HCT116 (cell line): Measurements from ENCODE around the gene IL18BP. TPM values are rescaled to one million over a fixed set of nuclear protein-coding genes. Genes with fewer than 3 reads are reported as not detected.

Experiments
- ATAC-seq: fragments of 200-7000 bp; cut with Tn5 transposase; 2 replicates; pipeline ENCODE4 v1.9.1; 2020; ENCODE audit warnings: mild to moderate bottlenecking, moderate library complexity
- BruUV-seq: library from RNA; stranded (reverse); fragments of 400-500 nt; replicated peaks from 2 replicates; lab custom pipeline; 2021; lab: Mats Ljungman, UMichigan
- CTCF ChIA-PET: fragments of 300-600 bp; sonication (Branson Sonifier 250); formaldehyde crosslinking; loops from one replicate; lab custom pipeline; 2021; ENCODE audit warnings: antibody characterized with exemption; lab: Charles Lee
- POLR2A ChIA-PET: fragments of 300-600, 350-600 bp; sonication (Branson Sonifier 250); formaldehyde crosslinking; loops from one replicate; lab custom pipeline; 2021; ENCODE audit warnings: antibody characterized with exemption; lab: Charles Lee
- RAD21 ChIA-PET, 2 experiments: fragments of 300-600 bp; sonication (Branson Sonifier 250); formaldehyde crosslinking; loops; one replicate each; lab custom pipeline; 2023; ENCODE audit warnings: low total read pairs in 2 of 2; ENCODE audit not compliant: uncharacterized antibody in 2 of 2, unreplicated experiment in 2 of 2, low non-redundant PET in 1 of 2; lab: Charles Lee
- DNase-seq: peaks from one replicate; pipeline ENCODE4 v3.0.0-alpha.2; 2010; ENCODE audit warnings: low read depth, low spot score
- H2AFZ ChIP-seq: fragments of 200-600 bp; shearing (Covaris generic), sonication (generic); 2 replicates; pipeline ENCODE4 v1.6.1; 2017; ENCODE audit warnings: low read depth, mixed run types, mixed read lengths, antibody characterized with exemption, low read length; ENCODE audit not compliant: poor library complexity, severe bottlenecking
- H3K27ac ChIP-seq: 2 replicates; pipeline ENCODE4 v1.5.1; 2012; ENCODE audit warnings: low read depth, low read length
- H3K27me3 ChIP-seq: fragments of 200-600 bp; sonication (generic); 2 replicates; pipeline ENCODE4 v1.6.1; 2016; ENCODE audit warnings: mixed run types, low read length, mixed read lengths; ENCODE audit not compliant: insufficient read depth
- H3K36me3 ChIP-seq, 2 experiments: fragments of 200-500 bp in 1 of 2; fragments of 200-600 bp in 1 of 2; sonication (Bioruptor generic) in 1 of 2; sonication (generic) in 1 of 2; 2 replicates each; pipeline versions ENCODE4 v1.5.1 to v1.6.1; 2014 to 2016; ENCODE audit warnings: low read length in 2 of 2, inconsistent platforms in 1 of 2, mixed read lengths in 1 of 2, mixed run types in 1 of 2; ENCODE audit not compliant: insufficient read depth in 2 of 2, control insufficient read depth in 1 of 2
- H3K4me1 ChIP-seq, 2 experiments: fragments of 200-600 bp in 1 of 2; sonication (generic) in 1 of 2; 2 replicates each; pipeline versions ENCODE4 v1.5.1 to v1.6.1; 2012 to 2017; ENCODE audit warnings: low read length in 2 of 2, inconsistent platforms in 1 of 2, mild to moderate bottlenecking in 1 of 2, mixed read lengths in 1 of 2, mixed run types in 1 of 2, moderate library complexity in 1 of 2; ENCODE audit not compliant: insufficient read depth in 2 of 2, control insufficient read depth in 1 of 2
- H3K4me2 ChIP-seq: fragments of 200-600 bp; sonication (generic); 2 replicates; pipeline ENCODE4 v1.6.1; 2017; ENCODE audit warnings: mixed run types, low read length, mixed read lengths
- H3K4me3 ChIP-seq, 2 experiments: fragments of 200-600 bp in 1 of 2; sonication (generic) in 1 of 2; replicated peaks in 1 of 2; 2 replicates each; pipeline ENCODE4 v1.5.1; 2011 to 2016; ENCODE audit warnings: low read length in 2 of 2, control low read depth in 1 of 2, low read depth in 1 of 2, mild to moderate bottlenecking in 1 of 2, mixed read lengths in 1 of 2, mixed run types in 1 of 2
- H3K79me2 ChIP-seq: fragments of 200-600 bp; sonication (generic); 2 replicates; pipeline ENCODE4 v1.6.1; 2017; ENCODE audit warnings: mild to moderate bottlenecking, mixed run types, low read length, moderate library complexity, mixed read lengths; ENCODE audit not compliant: insufficient read depth
- H3K9ac ChIP-seq: fragments of 200-600 bp; sonication (generic); 2 replicates; pipeline ENCODE4 v1.6.1; 2016; ENCODE audit warnings: low read length, mixed read lengths
- H3K9me2 ChIP-seq: fragments of 200-600 bp; sonication (generic), shearing (Covaris generic); 2 replicates; pipeline ENCODE4 v1.6.1; 2017; ENCODE audit warnings: mixed run types, mild to moderate bottlenecking, moderate library complexity; ENCODE audit not compliant: insufficient read depth
- H3K9me3 ChIP-seq, 2 experiments: fragments of 200-500 bp in 1 of 2; fragments of 200-600 bp in 1 of 2; sonication (Bioruptor generic) in 1 of 2; sonication (generic) in 1 of 2; 2 replicates each; pipeline ENCODE4 v1.6.1; 2014 to 2017; ENCODE audit warnings: low read length in 2 of 2, mixed read lengths in 2 of 2, inconsistent platforms in 1 of 2, low read depth in 1 of 2, mild to moderate bottlenecking in 1 of 2, mixed run types in 1 of 2, moderate library complexity in 1 of 2; ENCODE audit not compliant: control insufficient read depth in 1 of 2, insufficient read depth in 1 of 2
- H4K20me1 ChIP-seq: fragments of 200-600 bp; sonication (generic), shearing (Covaris generic); 2 replicates; pipeline ENCODE4 v1.6.1; 2017; ENCODE audit warnings: mixed run types, mild to moderate bottlenecking, moderate library complexity; ENCODE audit not compliant: insufficient read depth
- EGR1 ChIP-seq: IDR thresholded peaks from 2 replicates; pipeline ENCODE4 v1.6.1; 2012; ENCODE audit warnings: low read depth
- ELF1 ChIP-seq: IDR thresholded peaks from 2 replicates; pipeline ENCODE4 v1.6.1; 2012; ENCODE audit warnings: low read depth, borderline replicate concordance
- EZH2 ChIP-seq: fragments of 200-600 bp; sonication (generic); IDR thresholded peaks from 2 replicates; pipeline ENCODE4 v1.6.1; 2017; ENCODE audit warnings: antibody characterized with exemption, mixed run types
- EZH2phosphoT487 ChIP-seq: fragments of 200-600 bp; IDR thresholded peaks from 2 replicates; pipeline ENCODE4 v1.6.1; 2018; ENCODE audit warnings: antibody characterized with exemption, borderline replicate concordance
- FOSL1 ChIP-seq: IDR thresholded peaks from 2 replicates; pipeline ENCODE4 v1.6.1; 2012; ENCODE audit warnings: low read depth
- POLR2A ChIP-seq: IDR thresholded peaks from 2 replicates; pipeline ENCODE4 v1.7.0; 2011; ENCODE audit warnings: borderline replicate concordance; ENCODE audit not compliant: insufficient read depth, insufficient read length; ENCODE audit errors: extremely low read depth
- POLR2AphosphoS5 ChIP-seq: IDR thresholded peaks from 2 replicates; pipeline ENCODE4 v1.6.1; 2011; ENCODE audit warnings: mild to moderate bottlenecking, low read depth, low read length, moderate library complexity
- SIN3A ChIP-seq: IDR thresholded peaks from 2 replicates; pipeline ENCODE4 v1.6.1; 2012; ENCODE audit warnings: low read depth
- SRF ChIP-seq: IDR thresholded peaks from 2 replicates; pipeline ENCODE4 v1.6.1; 2012; ENCODE audit warnings: low read depth
- YY1 ChIP-seq: IDR thresholded peaks from 2 replicates; pipeline ENCODE4 v1.6.1; 2011; ENCODE audit warnings: low read length, low read depth, moderate library complexity, mild to moderate bottlenecking; ENCODE audit not compliant: insufficient replicate concordance; ENCODE audit errors: extremely low read depth
- ZNF274 ChIP-seq: fragments of 200-500 bp; sonication (Bioruptor generic); IDR thresholded peaks from 2 replicates; pipeline ENCODE4 v1.6.1; 2014; ENCODE audit warnings: mild to moderate bottlenecking, low read depth, low read length, inconsistent platforms
- intact Hi-C: fragments of 100-400 bp; cut with micrococcal nuclease; formaldehyde crosslinking; loops from 2 replicates; pipeline ENCODE4 v1.10.0; 2022
- total RNA-seq: library from RNA; stranded (reverse); gene quantifications from one replicate; pipeline ENCODE4 v1.2.1, GENCODE V29; 2021; ENCODE audit not compliant: unreplicated experiment
- TF ChIP-seq, protein P1 (sequence below): IDR thresholded peaks from 2 replicates; pipeline ENCODE4 v1.6.1; 2011; ENCODE audit warnings: mild to moderate bottlenecking, low read length, moderate library complexity; ENCODE audit not compliant: insufficient replicate concordance; ENCODE audit errors: extremely low read depth
- TF ChIP-seq, protein P2 (sequence below): IDR thresholded peaks from 2 replicates; pipeline ENCODE4 v1.6.1; 2012; ENCODE audit warnings: low read depth
- TF ChIP-seq, protein P3 (sequence below): IDR thresholded peaks from 2 replicates; pipeline ENCODE4 v1.6.1; 2012
- TF ChIP-seq, protein P4 (sequence below): IDR thresholded peaks from 2 replicates; pipeline ENCODE4 v1.6.1; 2012

The IL18BP gene
- total RNA-seq, 1 experiment from 2014 or later = 9.8 TPM

GRCh38 chr11:72012091-72012630 lies 13.5 kb downstream of the IL18BP start:
- H2AFZ ChIP-seq = no peak overlapping the region
- RAD21 ChIA-PET = no interaction called here
- CTCF ChIA-PET = interaction anchor here (0.7 kb wide), 1 partner anchor 13 kb away, joined by 3 read pairs; no protein-coding TSS in a partner anchor
- no peak overlapping the region for H3K27ac ChIP-seq
- no peak overlapping the region for H3K4me3 ChIP-seq
- no peaks in the 10 kb centered on the region for H4K20me1 ChIP-seq
- TF ChIP-seq, protein P1, sequence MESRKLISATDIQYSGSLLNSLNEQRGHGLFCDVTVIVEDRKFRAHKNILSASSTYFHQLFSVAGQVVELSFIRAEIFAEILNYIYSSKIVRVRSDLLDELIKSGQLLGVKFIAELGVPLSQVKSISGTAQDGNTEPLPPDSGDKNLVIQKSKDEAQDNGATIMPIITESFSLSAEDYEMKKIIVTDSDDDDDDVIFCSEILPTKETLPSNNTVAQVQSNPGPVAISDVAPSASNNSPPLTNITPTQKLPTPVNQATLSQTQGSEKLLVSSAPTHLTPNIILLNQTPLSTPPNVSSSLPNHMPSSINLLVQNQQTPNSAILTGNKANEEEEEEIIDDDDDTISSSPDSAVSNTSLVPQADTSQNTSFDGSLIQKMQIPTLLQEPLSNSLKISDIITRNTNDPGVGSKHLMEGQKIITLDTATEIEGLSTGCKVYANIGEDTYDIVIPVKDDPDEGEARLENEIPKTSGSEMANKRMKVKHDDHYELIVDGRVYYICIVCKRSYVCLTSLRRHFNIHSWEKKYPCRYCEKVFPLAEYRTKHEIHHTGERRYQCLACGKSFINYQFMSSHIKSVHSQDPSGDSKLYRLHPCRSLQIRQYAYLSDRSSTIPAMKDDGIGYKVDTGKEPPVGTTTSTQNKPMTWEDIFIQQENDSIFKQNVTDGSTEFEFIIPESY = no peak
- no peak for TF ChIP-seq EZH2
- TF ChIP-seq POLR2A = no peak
- TF ChIP-seq YY1 = no peak
- no peak for TF ChIP-seq SIN3A
- TF ChIP-seq, protein P2, sequence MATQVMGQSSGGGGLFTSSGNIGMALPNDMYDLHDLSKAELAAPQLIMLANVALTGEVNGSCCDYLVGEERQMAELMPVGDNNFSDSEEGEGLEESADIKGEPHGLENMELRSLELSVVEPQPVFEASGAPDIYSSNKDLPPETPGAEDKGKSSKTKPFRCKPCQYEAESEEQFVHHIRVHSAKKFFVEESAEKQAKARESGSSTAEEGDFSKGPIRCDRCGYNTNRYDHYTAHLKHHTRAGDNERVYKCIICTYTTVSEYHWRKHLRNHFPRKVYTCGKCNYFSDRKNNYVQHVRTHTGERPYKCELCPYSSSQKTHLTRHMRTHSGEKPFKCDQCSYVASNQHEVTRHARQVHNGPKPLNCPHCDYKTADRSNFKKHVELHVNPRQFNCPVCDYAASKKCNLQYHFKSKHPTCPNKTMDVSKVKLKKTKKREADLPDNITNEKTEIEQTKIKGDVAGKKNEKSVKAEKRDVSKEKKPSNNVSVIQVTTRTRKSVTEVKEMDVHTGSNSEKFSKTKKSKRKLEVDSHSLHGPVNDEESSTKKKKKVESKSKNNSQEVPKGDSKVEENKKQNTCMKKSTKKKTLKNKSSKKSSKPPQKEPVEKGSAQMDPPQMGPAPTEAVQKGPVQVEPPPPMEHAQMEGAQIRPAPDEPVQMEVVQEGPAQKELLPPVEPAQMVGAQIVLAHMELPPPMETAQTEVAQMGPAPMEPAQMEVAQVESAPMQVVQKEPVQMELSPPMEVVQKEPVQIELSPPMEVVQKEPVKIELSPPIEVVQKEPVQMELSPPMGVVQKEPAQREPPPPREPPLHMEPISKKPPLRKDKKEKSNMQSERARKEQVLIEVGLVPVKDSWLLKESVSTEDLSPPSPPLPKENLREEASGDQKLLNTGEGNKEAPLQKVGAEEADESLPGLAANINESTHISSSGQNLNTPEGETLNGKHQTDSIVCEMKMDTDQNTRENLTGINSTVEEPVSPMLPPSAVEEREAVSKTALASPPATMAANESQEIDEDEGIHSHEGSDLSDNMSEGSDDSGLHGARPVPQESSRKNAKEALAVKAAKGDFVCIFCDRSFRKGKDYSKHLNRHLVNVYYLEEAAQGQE = no peak
- no peak for TF ChIP-seq EZH2phosphoT487
- TF ChIP-seq SRF = no peak
- TF ChIP-seq FOSL1 = no peak
- TF ChIP-seq, protein P3, sequence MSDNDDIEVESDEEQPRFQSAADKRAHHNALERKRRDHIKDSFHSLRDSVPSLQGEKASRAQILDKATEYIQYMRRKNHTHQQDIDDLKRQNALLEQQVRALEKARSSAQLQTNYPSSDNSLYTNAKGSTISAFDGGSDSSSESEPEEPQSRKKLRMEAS = no peak
- no peak for TF ChIP-seq POLR2AphosphoS5
- no peak for TF ChIP-seq ZNF274
- no peak for TF ChIP-seq ELF1
- TF ChIP-seq, protein P4, sequence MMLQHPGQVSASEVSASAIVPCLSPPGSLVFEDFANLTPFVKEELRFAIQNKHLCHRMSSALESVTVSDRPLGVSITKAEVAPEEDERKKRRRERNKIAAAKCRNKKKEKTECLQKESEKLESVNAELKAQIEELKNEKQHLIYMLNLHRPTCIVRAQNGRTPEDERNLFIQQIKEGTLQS = no peak
- no peak for TF ChIP-seq EGR1
- intact Hi-C loops = no loop called here
- H3K27me3 ChIP-seq = no peaks in the 10 kb centered on the region
- peaks cover 62 to 67% of the 10 kb centered on the region in 2 experiments for H3K36me3 ChIP-seq
- POLR2A ChIA-PET = no interaction called here
- no peak overlapping the region for H3K9ac ChIP-seq
- H3K79me2 ChIP-seq = no peaks in the 10 kb centered on the region
- DNase-seq (no peak), ATAC-seq (no peak)
- TSS peak; percentile 33 for BruUV-seq
- no peak overlapping the region for H3K4me2 ChIP-seq
- H3K9me2 ChIP-seq = no peaks in the 10 kb centered on the region
- H3K4me1 ChIP-seq = no peaks in the 10 kb centered on the region
- no peaks in the 10 kb centered on the region for H3K9me3 ChIP-seq
